Esophagus muscularis mucosa (tissue), 4 donors: ENCODE measurements around the gene ADCY7. TPM values are rescaled to one million over a fixed set of nuclear protein-coding genes. Genes with fewer than 3 reads are reported as not detected.

ENCODE experiments used
- DNase-seq: peaks from one replicate; pipeline ENCODE4 v3.0.0-alpha.2; 2017; ENCODE audit errors: extremely low spot score
- H3K27ac ChIP-seq, 4 donors: fragments of 200-600 bp; sonication (generic); replicated peaks in 1 of 4; 1 replicate in 3 of 4; 2 replicates in 1 of 4; pipeline ENCODE4 v1.5.1; 2016 to 2019; ENCODE audit warnings: mild to moderate bottlenecking in 1 of 4
- H3K27me3 ChIP-seq, 4 donors: fragments of 200-600 bp; sonication (generic); one replicate each; pipeline versions ENCODE4 v1.5.1 to v1.6.0; 2016 to 2019
- H3K36me3 ChIP-seq, 4 donors: fragments of 200-600 bp; sonication (generic); one replicate each; pipeline ENCODE4 v1.5.1; 2016 to 2019
- H3K4me1 ChIP-seq, 4 donors: fragments of 200-600 bp; sonication (generic); one replicate each; pipeline ENCODE4 v1.5.1; 2016 to 2019
- H3K4me3 ChIP-seq, 4 donors: fragments of 200-600 bp; sonication (generic); 1 replicate in 2 of 4; 2 replicates in 2 of 4; pipeline ENCODE4 v1.5.1; 2016 to 2019; ENCODE audit warnings: mild to moderate bottlenecking in 4 of 4, moderate library complexity in 1 of 4
- H3K9me3 ChIP-seq, 4 donors: fragments of 200-600 bp; sonication (generic); 1 replicate in 3 of 4; 2 replicates in 1 of 4; pipeline ENCODE4 v1.5.1; 2016 to 2019
- CTCF ChIP-seq, 3 experiments: fragments of 200-600 bp in 2 of 3; fragments of 450-650 bp in 1 of 3; sonication (generic) in 2 of 3; IDR thresholded peaks; one replicate each; pipeline ENCODE4 v1.5.1; 2017 to 2019; ENCODE audit warnings: antibody characterized with exemption in 3 of 3, mild to moderate bottlenecking in 2 of 3, moderate library complexity in 1 of 3
- EP300 ChIP-seq: sonication (generic); formaldehyde crosslinking; IDR thresholded peaks from one replicate; pipeline ENCODE4 v1.6.1; 2017; ENCODE audit warnings: antibody characterized with exemption
- POLR2A ChIP-seq: fragments of 450-650 bp; IDR thresholded peaks from one replicate; pipeline ENCODE4 v1.6.1; 2017; ENCODE audit warnings: antibody characterized with exemption, moderate library complexity, mild to moderate bottlenecking, low read depth
- POLR2AphosphoS5 ChIP-seq, 2 donors: sonication (generic); formaldehyde crosslinking; IDR thresholded peaks; one replicate each; pipeline ENCODE4 v1.6.1; 2017; ENCODE audit warnings: antibody characterized with exemption in 2 of 2
- WGBS: methylation state at CpG from one replicate; pipeline ENCODE4 v1.1.5; 2018; 5-methylcytosine and 5-hydroxymethylcytosine counted together
- intact Hi-C: fragments of 100-400 bp; cut with DNase I; formaldehyde crosslinking; loops from one replicate; pipeline ENCODE4 v1.15.1; 2023
- total RNA-seq, 4 donors: library from RNA; depleted of rRNA; stranded (reverse); fragments of >200 nt; gene quantifications; one replicate each; pipeline versions ENCODE4 v1.1.0 to v1.2.1, GENCODE V29; 2016

ADCY7 gene
- total RNA-seq, 4 donors from 2014 or later: 12.3 to 17.4 (median 15.6) TPM

- Histone ChIP-seq H3K4me3 (no peak overlapping the region), H3K36me3 (peaks cover 0 to 3% (median 0%) of the 10 kb centered on the region in 4 donors), H3K9me3 (peaks cover 0 to 6% (median 0%) of the 10 kb centered on the region in 4 donors), H3K4me1 (peaks cover 0 to 41% (median 26%) of the 10 kb centered on the region in 4 donors), H3K27me3 (no peaks in the 10 kb centered on the region), H3K27ac (no peak overlapping the region)
- WGBS: 73% methylated on average over 8 of the region's 9 CpGs
- TF ChIP-seq POLR2A (no peak), EP300 (no peak), POLR2AphosphoS5 (IDR thresholded peaks at IDR 0.05) (no peak), CTCF (IDR thresholded peaks at IDR 0.05) (no peak)
- intact Hi-C loops: no loop called here
- DNase-seq: no peak
Measured at GRCh38 chr16:50282955-50283631, 16.7 kb downstream of the ADCY7 start.

- Histone ChIP-seq H3K9me3 (peaks cover 0 to 6% (median 0%) of the 10 kb centered on the region in 4 donors), H3K36me3 (peaks cover 0 to 3% (median 0%) of the 10 kb centered on the region in 4 donors), H3K27me3 (no peaks in the 10 kb centered on the region), H3K4me1 (peaks cover 0 to 41% (median 26%) of the 10 kb centered on the region in 4 donors), H3K27ac (no peak overlapping the region), H3K4me3 (no peak overlapping the region)
- no peak for DNase-seq
- intact Hi-C loops: no loop called here
- TF ChIP-seq POLR2A (no peak), POLR2AphosphoS5 (IDR thresholded peaks at IDR 0.05) (no peak), CTCF (IDR thresholded peaks at IDR 0.05) (no peak), EP300 (no peak)
- 54% methylated on average over 13 of the region's 14 CpGs for WGBS
Measured at GRCh38 chr16:50284131-50284911, 18.0 kb downstream of the ADCY7 start.

GRCh38 chr16:50285406-50286003, 19.2 kb downstream of the ADCY7 start:
- Histone ChIP-seq H3K4me1 (peaks cover 0 to 41% (median 26%) of the 10 kb centered on the region in 4 donors), H3K27ac (no peak overlapping the region), H3K4me3 (no peak overlapping the region), H3K27me3 (no peaks in the 10 kb centered on the region), H3K9me3 (peaks cover 0 to 6% (median 0%) of the 10 kb centered on the region in 4 donors), H3K36me3 (peaks cover 0 to 10% (median 0%) of the 10 kb centered on the region in 4 donors)
- WGBS: 85% methylated on average over 5 of the region's 5 CpGs
- intact Hi-C loops: no loop called here
- DNase-seq: no peak
- TF ChIP-seq CTCF (IDR thresholded peaks at IDR 0.05): no peak
- TF ChIP-seq EP300: no peak
- no peak for TF ChIP-seq POLR2AphosphoS5 (IDR thresholded peaks at IDR 0.05)
- TF ChIP-seq POLR2A: no peak

- no peaks in the 10 kb centered on the region for H3K27me3 ChIP-seq
- no peak overlapping the region for H3K4me3 ChIP-seq
- H3K27ac ChIP-seq: no peak overlapping the region
- intact Hi-C loops: no loop called here
- DNase-seq: no peak
- peaks cover 0 to 6% (median 0%) of the 10 kb centered on the region in 4 donors for H3K9me3 ChIP-seq
- TF ChIP-seq POLR2A (no peak), CTCF (IDR thresholded peaks at IDR 0.05) (no peak), POLR2AphosphoS5 (IDR thresholded peaks at IDR 0.05) (no peak), EP300 (no peak)
- H3K36me3 ChIP-seq: peaks cover 0 to 18% (median 0%) of the 10 kb centered on the region in 4 donors
- WGBS: 91% methylated on average over 3 of the region's 3 CpGs
- peaks cover 0 to 32% (median 22%) of the 10 kb centered on the region in 4 donors for H3K4me1 ChIP-seq
Measured at GRCh38 chr16:50286681-50287080, 20.3 kb downstream of the ADCY7 start.
